Liver (tissue), 9 donors: ENCODE measurements around the gene WBP2. TPM values are rescaled to one million over a fixed set of nuclear protein-coding genes. Genes with fewer than 3 reads are reported as not detected.

Experiments
- DNase-seq: peaks from one replicate; pipeline ENCODE4 v3.0.0-alpha.2; 2017; ENCODE audit warnings: low spot score
- H3K27ac ChIP-seq, 2 donors: one replicate each; pipeline ENCODE4 v1.7.0; 2013; ENCODE audit warnings: inconsistent platforms in 2 of 2, low read length in 2 of 2, control low read depth in 1 of 2, low read depth in 1 of 2, mild to moderate bottlenecking in 1 of 2
- H3K27me3 ChIP-seq, 4 donors: one replicate each; pipeline versions ENCODE4 v1.6.1 to v1.7.0; 2013; ENCODE audit warnings: low read length in 3 of 4, inconsistent platforms in 1 of 4, mild to moderate bottlenecking in 1 of 4, moderate library complexity in 1 of 4; ENCODE audit not compliant: control insufficient read depth in 4 of 4, insufficient read depth in 4 of 4
- H3K36me3 ChIP-seq, 4 donors: one replicate each; pipeline versions ENCODE4 v1.6.1 to v1.7.0; 2013; ENCODE audit warnings: low read length in 3 of 4, mild to moderate bottlenecking in 3 of 4, low read depth in 1 of 4, moderate library complexity in 1 of 4; ENCODE audit not compliant: control insufficient read depth in 4 of 4, insufficient read depth in 3 of 4
- H3K4me1 ChIP-seq, 4 donors: one replicate each; pipeline versions ENCODE4 v1.6.1 to v1.7.0; 2013; ENCODE audit warnings: low read length in 3 of 4, mild to moderate bottlenecking in 3 of 4, moderate library complexity in 1 of 4; ENCODE audit not compliant: control insufficient read depth in 4 of 4, insufficient read depth in 4 of 4
- H3K4me3 ChIP-seq, 3 donors: one replicate each; pipeline versions ENCODE4 v1.6.1 to v1.7.0; 2013; ENCODE audit warnings: low read length in 3 of 3, control low read depth in 1 of 3, low read depth in 1 of 3, mild to moderate bottlenecking in 1 of 3
- H3K9ac ChIP-seq, 2 donors: one replicate each; pipeline ENCODE4 v1.7.0; 2013; ENCODE audit warnings: low read length in 2 of 2, mild to moderate bottlenecking in 2 of 2, moderate library complexity in 2 of 2, control low read depth in 1 of 2, low read depth in 1 of 2
- H3K9me3 ChIP-seq, 4 donors: one replicate each; pipeline versions ENCODE4 v1.6.1 to v1.7.0; 2013; ENCODE audit warnings: low read length in 3 of 4; ENCODE audit not compliant: control insufficient read depth in 4 of 4
- CTCF ChIP-seq: fragments of 150-350 bp; IDR thresholded peaks from 2 replicates; pipeline ENCODE4 v1.5.1; 2017; ENCODE audit warnings: improper control_type of control experiment, low read depth, low read length; ENCODE audit not compliant: missing input control
- EGR1 ChIP-seq, 2 donors: IDR thresholded peaks; 2 replicates each; pipeline ENCODE4 v1.6.1; 2016 to 2018; ENCODE audit warnings: antibody characterized with exemption in 2 of 2, low read depth in 2 of 2
- FOXA1 ChIP-seq: IDR thresholded peaks from 2 replicates; pipeline ENCODE4 v1.6.1; 2016; ENCODE audit warnings: antibody characterized with exemption
- FOXA2 ChIP-seq: IDR thresholded peaks from 2 replicates; pipeline ENCODE4 v1.6.1; 2016; ENCODE audit warnings: antibody characterized with exemption
- GABPA ChIP-seq, 2 donors: IDR thresholded peaks in 1 of 2; conservative IDR thresholded peaks in 1 of 2; 2 replicates each; pipeline ENCODE4 v1.6.1; 2016; ENCODE audit warnings: antibody characterized with exemption in 2 of 2, mild to moderate bottlenecking in 1 of 2, moderate library complexity in 1 of 2
- HNF4A ChIP-seq, 2 donors: conservative IDR thresholded peaks; 2 replicates each; pipeline ENCODE4 v1.6.1; 2016; ENCODE audit warnings: antibody characterized with exemption in 2 of 2, mild to moderate bottlenecking in 2 of 2
- HNF4G ChIP-seq: IDR thresholded peaks from 2 replicates; pipeline ENCODE4 v1.6.1; 2016; ENCODE audit warnings: antibody characterized with exemption
- JUND ChIP-seq, 2 donors: IDR thresholded peaks; 2 replicates each; pipeline ENCODE4 v1.6.1; 2016; ENCODE audit warnings: antibody characterized with exemption in 2 of 2
- NR2F2 ChIP-seq: IDR thresholded peaks from 2 replicates; pipeline ENCODE4 v1.6.1; 2016; ENCODE audit warnings: antibody characterized with exemption
- RAD21 ChIP-seq, 2 donors: IDR thresholded peaks; 2 replicates each; pipeline ENCODE4 v1.6.1; 2016; ENCODE audit warnings: antibody characterized with exemption in 2 of 2, mild to moderate bottlenecking in 2 of 2
- REST ChIP-seq: IDR thresholded peaks from 2 replicates; pipeline ENCODE4 v1.6.1; 2016; ENCODE audit warnings: antibody characterized with exemption, mild to moderate bottlenecking
- RXRA ChIP-seq, 2 donors: IDR thresholded peaks; 2 replicates each; pipeline ENCODE4 v1.6.1; 2017 to 2018; ENCODE audit warnings: antibody characterized with exemption in 2 of 2, mild to moderate bottlenecking in 1 of 2
- SP1 ChIP-seq: IDR thresholded peaks from 2 replicates; pipeline ENCODE4 v1.6.1; 2018; ENCODE audit warnings: antibody characterized with exemption, mild to moderate bottlenecking
- TAF1 ChIP-seq: conservative IDR thresholded peaks from 2 replicates; pipeline ENCODE4 v1.6.1; 2016; ENCODE audit warnings: antibody characterized with exemption, mild to moderate bottlenecking
- YY1 ChIP-seq: IDR thresholded peaks from 2 replicates; pipeline ENCODE4 v1.6.1; 2016; ENCODE audit warnings: antibody characterized with exemption, mild to moderate bottlenecking
- WGBS: extraction: QIAGEN DNeasy Blood & Tissue Kit; methylation state at CpG from one replicate; pipeline ENCODE4 v1.1.7; 2013; 5-methylcytosine and 5-hydroxymethylcytosine counted together
- polyA plus RNA-seq, 2 donors: library from polyadenylated mRNA; stranded (reverse) in 1 of 2; unstranded in 1 of 2; fragments of 200-250 nt in 1 of 2; fragments of >200 nt in 1 of 2; fragmentation: Nextera tagmentation in 1 of 2; extraction: Ambion mirVana in 1 of 2; gene quantifications; one replicate each; pipeline versions ENCODE4 v1.2.1 to v1.2.3, GENCODE V29; 2013 to 2015
- total RNA-seq, 2 donors: library from RNA; depleted of rRNA; stranded (reverse); fragments of >200 nt; gene quantifications; one replicate each; pipeline ENCODE4 v1.2.3, GENCODE V29; 2014
- TF ChIP-seq, protein P1 (sequence below): IDR thresholded peaks from 2 replicates; pipeline ENCODE4 v1.6.1; 2016; ENCODE audit warnings: antibody characterized with exemption
- TF ChIP-seq, protein P2 (sequence below): IDR thresholded peaks from 2 replicates; pipeline ENCODE4 v1.6.1; 2016; ENCODE audit warnings: antibody characterized with exemption
- TF ChIP-seq, protein P3 (sequence below): IDR thresholded peaks from 2 replicates; pipeline ENCODE4 v1.6.1; 2016; ENCODE audit warnings: antibody characterized with exemption
- donor health status: healthy.
- donor health status: healthy.
- donor health status: healthy.
- donor health status: healthy.
- donor health status: healthy.

The WBP2 gene
- total and polyA plus RNA-seq, 4 donors, result 29.0 to 99.4 (median 51.6) TPM

DNA sequence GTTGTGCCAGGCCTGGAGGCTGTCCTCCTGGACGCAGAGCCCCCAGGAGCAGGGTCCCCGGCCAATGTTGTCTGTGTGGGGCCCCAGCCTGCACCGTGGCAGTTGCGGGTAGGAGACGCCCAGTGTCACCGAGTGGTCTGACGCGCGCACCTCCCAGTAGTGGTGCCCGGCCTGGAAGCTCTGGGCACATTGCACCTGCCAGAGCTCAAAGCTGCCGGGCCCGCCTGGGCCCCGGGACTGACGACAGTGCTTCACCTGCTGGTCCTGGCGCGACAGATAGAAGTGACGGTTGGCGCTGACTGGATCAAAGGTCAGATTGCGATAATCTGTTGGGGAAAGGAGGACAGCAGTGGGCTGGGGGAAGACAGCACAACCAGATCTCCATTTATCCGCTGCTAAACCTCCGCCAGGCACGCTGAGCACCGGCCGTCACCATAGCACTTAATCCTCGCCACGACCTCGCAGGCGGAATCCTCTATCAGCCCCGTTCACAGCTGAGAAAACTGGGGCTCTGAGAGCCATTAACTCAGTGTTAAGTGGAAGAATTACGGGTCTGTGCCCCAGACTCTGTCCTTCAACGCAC is 36.0 kb upstream of the WBP2 start:
- TF ChIP-seq JUND (IDR thresholded peaks at IDR 0.05), result no peak
- no peak for TF ChIP-seq FOXA2
- TF ChIP-seq, protein P1, sequence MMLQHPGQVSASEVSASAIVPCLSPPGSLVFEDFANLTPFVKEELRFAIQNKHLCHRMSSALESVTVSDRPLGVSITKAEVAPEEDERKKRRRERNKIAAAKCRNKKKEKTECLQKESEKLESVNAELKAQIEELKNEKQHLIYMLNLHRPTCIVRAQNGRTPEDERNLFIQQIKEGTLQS, result no peak
- no peak for TF ChIP-seq CTCF
- no peak for TF ChIP-seq REST
- peak; percentile 56 to 71 for TF ChIP-seq HNF4A (conservative IDR thresholded peaks at IDR 0.05)
- TF ChIP-seq RXRA (IDR thresholded peaks at IDR 0.05), result peak in 1 of 2 donors; percentile 4
- TF ChIP-seq FOXA1, result no peak
- no peak for TF ChIP-seq EGR1 (IDR thresholded peaks at IDR 0.05; ENCODE audit: low read depth in 2 of 2)
- TF ChIP-seq GABPA (IDR thresholded peaks at IDR 0.05 in 1 of 2, conservative IDR thresholded peaks at IDR 0.05 in 1 of 2), result no peak
- TF ChIP-seq RAD21 (IDR thresholded peaks at IDR 0.05), result no peak
- TF ChIP-seq NR2F2, result no peak
- no peak for TF ChIP-seq HNF4G
- TF ChIP-seq TAF1, result no peak
- TF ChIP-seq YY1, result no peak
- TF ChIP-seq, protein P2, sequence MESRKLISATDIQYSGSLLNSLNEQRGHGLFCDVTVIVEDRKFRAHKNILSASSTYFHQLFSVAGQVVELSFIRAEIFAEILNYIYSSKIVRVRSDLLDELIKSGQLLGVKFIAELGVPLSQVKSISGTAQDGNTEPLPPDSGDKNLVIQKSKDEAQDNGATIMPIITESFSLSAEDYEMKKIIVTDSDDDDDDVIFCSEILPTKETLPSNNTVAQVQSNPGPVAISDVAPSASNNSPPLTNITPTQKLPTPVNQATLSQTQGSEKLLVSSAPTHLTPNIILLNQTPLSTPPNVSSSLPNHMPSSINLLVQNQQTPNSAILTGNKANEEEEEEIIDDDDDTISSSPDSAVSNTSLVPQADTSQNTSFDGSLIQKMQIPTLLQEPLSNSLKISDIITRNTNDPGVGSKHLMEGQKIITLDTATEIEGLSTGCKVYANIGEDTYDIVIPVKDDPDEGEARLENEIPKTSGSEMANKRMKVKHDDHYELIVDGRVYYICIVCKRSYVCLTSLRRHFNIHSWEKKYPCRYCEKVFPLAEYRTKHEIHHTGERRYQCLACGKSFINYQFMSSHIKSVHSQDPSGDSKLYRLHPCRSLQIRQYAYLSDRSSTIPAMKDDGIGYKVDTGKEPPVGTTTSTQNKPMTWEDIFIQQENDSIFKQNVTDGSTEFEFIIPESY, result no peak
- TF ChIP-seq SP1, result peak; percentile 33
- TF ChIP-seq, protein P3, sequence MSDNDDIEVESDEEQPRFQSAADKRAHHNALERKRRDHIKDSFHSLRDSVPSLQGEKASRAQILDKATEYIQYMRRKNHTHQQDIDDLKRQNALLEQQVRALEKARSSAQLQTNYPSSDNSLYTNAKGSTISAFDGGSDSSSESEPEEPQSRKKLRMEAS, result no peak
- H3K9me3 ChIP-seq, result no peaks in the 10 kb centered on the region
- peaks cover 11 to 35% (median 24%) of the 10 kb centered on the region in 4 donors for H3K4me1 ChIP-seq
- H3K36me3 ChIP-seq, result peaks cover 0 to 1% (median 0%) of the 10 kb centered on the region in 4 donors
- H3K27me3 ChIP-seq, result no peaks in the 10 kb centered on the region
- no peak overlapping the region for H3K27ac ChIP-seq
- no peak overlapping the region for H3K4me3 ChIP-seq
- DNase-seq, result no peak
- no peak overlapping the region for H3K9ac ChIP-seq
- WGBS, result 81% methylated on average over 31 of the region's 31 CpGs
